DND-41 (cell line): ENCODE results near the gene FAM124B.

ENCODE experiments used
- EZH2 ChIP-seq: IDR thresholded peaks from 3 replicates; pipeline ENCODE4 v1.6.1; 2012; ENCODE audit warnings: borderline replicate concordance, low read depth, mild to moderate bottlenecking, moderate library complexity, low read length, inconsistent platforms; ENCODE audit not compliant: severe bottlenecking
- TF ChIP-seq, protein P1 (sequence below): IDR thresholded peaks from 2 replicates; pipeline ENCODE4 v1.5.1; 2012; ENCODE audit warnings: borderline replicate concordance, low read length, moderate library complexity, mild to moderate bottlenecking; ENCODE audit not compliant: poor library complexity, severe bottlenecking; ENCODE audit errors: extremely low read depth

DNA sequence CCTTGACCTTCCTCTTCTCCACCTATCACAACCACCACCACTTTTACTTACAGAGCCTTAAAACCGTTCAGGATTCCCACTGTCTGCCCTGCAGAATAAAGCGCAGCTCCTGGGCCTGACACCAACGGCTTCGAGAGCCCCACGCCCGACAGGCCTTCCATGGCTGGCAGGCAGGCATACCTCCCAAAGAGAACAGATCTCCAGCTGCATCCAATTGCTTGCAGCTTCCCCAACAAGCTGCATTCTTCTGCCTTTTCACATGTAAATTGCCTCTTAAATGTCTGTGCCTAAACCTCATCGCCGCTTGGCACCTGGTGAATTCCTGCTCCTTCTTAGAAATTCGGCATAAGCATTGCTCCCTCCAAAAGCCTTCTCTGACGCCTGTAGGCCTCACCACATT lies 31.5 kb upstream of the FAM124B start:
- TF ChIP-seq, protein P1, sequence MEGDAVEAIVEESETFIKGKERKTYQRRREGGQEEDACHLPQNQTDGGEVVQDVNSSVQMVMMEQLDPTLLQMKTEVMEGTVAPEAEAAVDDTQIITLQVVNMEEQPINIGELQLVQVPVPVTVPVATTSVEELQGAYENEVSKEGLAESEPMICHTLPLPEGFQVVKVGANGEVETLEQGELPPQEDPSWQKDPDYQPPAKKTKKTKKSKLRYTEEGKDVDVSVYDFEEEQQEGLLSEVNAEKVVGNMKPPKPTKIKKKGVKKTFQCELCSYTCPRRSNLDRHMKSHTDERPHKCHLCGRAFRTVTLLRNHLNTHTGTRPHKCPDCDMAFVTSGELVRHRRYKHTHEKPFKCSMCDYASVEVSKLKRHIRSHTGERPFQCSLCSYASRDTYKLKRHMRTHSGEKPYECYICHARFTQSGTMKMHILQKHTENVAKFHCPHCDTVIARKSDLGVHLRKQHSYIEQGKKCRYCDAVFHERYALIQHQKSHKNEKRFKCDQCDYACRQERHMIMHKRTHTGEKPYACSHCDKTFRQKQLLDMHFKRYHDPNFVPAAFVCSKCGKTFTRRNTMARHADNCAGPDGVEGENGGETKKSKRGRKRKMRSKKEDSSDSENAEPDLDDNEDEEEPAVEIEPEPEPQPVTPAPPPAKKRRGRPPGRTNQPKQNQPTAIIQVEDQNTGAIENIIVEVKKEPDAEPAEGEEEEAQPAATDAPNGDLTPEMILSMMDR: no peak
- TF ChIP-seq EZH2: no peak
